Measurements from ENCODE around the gene ACRBP.
A peak's percentile ranks its signal among the peaks of the same experiment; 100 is the strongest.

Gene ACRBP

DNA sequence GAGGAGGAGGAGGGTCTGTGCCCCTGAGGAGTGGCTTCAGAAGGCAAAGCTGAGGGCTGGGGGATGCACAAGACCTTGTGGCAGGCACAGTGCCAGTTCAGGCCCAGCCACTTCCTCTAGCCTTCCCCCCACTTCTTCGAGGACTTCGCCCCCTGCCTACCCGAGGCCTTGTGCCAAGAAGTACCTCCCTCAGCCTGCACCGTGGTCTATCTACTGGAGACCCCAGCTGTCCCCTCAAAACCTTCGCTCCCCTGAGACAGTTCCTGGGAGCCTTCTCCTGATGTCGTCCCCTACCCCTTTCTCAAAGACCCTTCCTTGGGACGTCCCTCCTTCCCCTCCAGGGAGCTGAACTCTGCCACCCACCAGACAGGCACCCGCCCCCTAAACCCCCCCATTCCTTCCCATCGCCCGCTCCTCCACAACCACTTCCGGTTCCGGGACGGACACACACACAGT, 41.3 kb upstream of the ACRBP start:
- no peak for TF ChIP-seq Cebpa-rat (IDR thresholded peaks at IDR 0.05)
- H3K36me3 ChIP-seq = peaks cover 9 to 36% (median 21%) of the 10 kb centered on the region in 11 experiments; a peak in 20 of 22 replicates
- H3K9me3 ChIP-seq (replicated peaks in 1 of 11) = no peaks in the 10 kb centered on the region
- H3K4me2 ChIP-seq = peak overlapping the region; percentile 88 to 99 (median 97)
- peak overlapping the region; percentile 92 to 99 (median 97) for H3K9ac ChIP-seq
- no peaks in the 10 kb centered on the region for H3K27me3 ChIP-seq
- H3K4me1 ChIP-seq = peaks cover 50 to 84% (median 66%) of the 10 kb centered on the region in 10 experiments
- peaks cover 13 to 48% (median 26%) of the 10 kb centered on the region in 11 experiments; a peak in 19 of 22 replicates for H4K20me1 ChIP-seq
- peak overlapping the region; percentile 71 to 84 (median 78) for H3K4me3 ChIP-seq
- H3K27ac ChIP-seq = peak overlapping the region; percentile 90 to 99 (median 97)

DNA sequence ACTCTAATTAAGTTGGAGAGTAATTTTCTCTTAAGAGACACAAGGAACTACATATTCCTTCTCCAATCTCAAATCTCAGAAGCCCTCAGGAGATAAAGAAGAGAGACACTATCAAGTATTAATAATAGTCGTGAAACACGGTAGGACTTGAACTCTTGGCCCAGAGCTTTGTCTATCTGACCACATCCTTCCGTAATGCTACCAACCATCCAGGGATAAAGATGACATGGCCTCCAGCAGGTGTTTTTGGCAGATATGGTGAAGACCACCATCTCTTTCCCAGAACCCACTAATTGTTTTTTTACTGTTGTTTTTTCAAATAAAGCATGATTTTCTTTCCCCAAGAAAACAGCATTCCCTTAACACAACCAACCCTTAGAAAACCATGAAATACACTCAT, 38.6 kb upstream of the ACRBP start:
- no peaks in the 10 kb centered on the region for H3K27me3 ChIP-seq
- peaks cover 39 to 57% (median 52%) of the 10 kb centered on the region in 10 experiments for H3K4me1 ChIP-seq
- no peaks in the 10 kb centered on the region for H3K9me3 ChIP-seq (replicated peaks in 1 of 11)
- peaks cover 36 to 64% (median 46%) of the 10 kb centered on the region in 11 experiments for H3K36me3 ChIP-seq
- H4K20me1 ChIP-seq = peaks cover 40 to 76% (median 52%) of the 10 kb centered on the region in 11 experiments; a peak in 21 of 22 replicates
- peak overlapping the region in 6 of 11 experiments; percentile 14 to 97 (median 94); a peak in 8 of 22 replicates for H3K9ac ChIP-seq
- H3K4me3 ChIP-seq = peak overlapping the region in 1 of 10 experiments; percentile 78; a peak in 1 of 20 replicates
- H3K4me2 ChIP-seq = peak overlapping the region; percentile 88 to 99 (median 97)
- TF ChIP-seq Cebpa-rat (IDR thresholded peaks at IDR 0.05) = no peak
- 0 out of 22 replicates have a peak overlapping the region, but pooled peaks of 1 of the 11 experiments have one; percentile 99 for H3K27ac ChIP-seq

DNA sequence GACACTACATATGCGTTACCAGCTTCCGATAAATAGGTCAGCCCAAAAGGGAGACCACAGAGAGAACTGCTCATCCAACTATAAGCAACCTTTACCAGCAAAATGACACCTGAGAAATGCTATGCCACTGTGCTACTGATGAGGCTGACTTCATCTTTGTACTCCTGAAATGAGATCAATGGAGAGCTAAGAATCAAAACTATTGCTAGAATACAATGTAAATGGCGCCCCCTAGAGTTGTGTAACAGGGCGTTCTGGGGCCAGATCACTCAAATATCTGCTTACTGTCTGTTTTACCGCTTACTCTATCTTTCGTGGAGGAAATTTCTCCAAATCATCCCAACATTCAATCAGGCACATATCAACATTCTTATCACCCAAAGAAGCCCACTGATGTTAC, 37.4 kb upstream of the ACRBP start:
- Histone ChIP-seq H3K4me1 (peaks cover 32 to 50% (median 43%) of the 10 kb centered on the region in 10 experiments), H3K9me3 (replicated peaks in 1 of 11) (no peaks in the 10 kb centered on the region), H3K27ac (no peak overlapping the region), H3K36me3 (peaks cover 48 to 76% (median 58%) of the 10 kb centered on the region in 11 experiments), H4K20me1 (peaks cover 46 to 88% (median 64%) of the 10 kb centered on the region in 11 experiments; a peak in 21 of 22 replicates), H3K4me2 (peak overlapping the region in 9 of 11 experiments; percentile 3 to 99 (median 96); a peak in 8 of 22 replicates), H3K9ac (peak overlapping the region in 1 of 11 experiments; percentile 13; a peak in 2 of 22 replicates), H3K27me3 (no peaks in the 10 kb centered on the region), H3K4me3 (no peak overlapping the region)
- no peak for TF ChIP-seq Cebpa-rat (IDR thresholded peaks at IDR 0.05)

DNA sequence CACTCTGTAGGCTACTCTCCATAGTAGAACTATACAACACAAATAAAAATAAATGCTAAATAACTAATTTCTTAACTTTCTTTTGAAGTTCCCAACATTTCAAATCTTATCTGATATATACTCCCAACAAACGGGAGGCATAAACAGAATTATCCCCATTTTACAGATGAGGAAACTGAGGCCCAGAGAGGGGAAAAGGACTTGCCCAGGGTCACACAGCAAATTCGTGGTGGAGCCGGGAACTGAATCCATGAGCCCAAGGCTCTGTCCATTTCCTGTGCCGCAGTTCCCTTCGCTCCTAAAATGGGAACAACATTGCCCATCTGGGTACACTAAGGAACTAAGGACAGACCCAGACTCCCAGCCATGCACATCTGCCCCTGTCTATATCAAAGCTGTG, 29.7 kb upstream of the ACRBP start:
- peaks cover 0 to 8% (median 0%) of the 10 kb centered on the region in 10 experiments; a peak in 2 of 20 replicates for H3K4me1 ChIP-seq
- no peaks in the 10 kb centered on the region for H3K27me3 ChIP-seq
- no peak overlapping the region for H3K9ac ChIP-seq
- TF ChIP-seq Cebpa-rat (IDR thresholded peaks at IDR 0.05) = no peak
- H3K4me2 ChIP-seq = no peak overlapping the region
- no peaks in the 10 kb centered on the region for H3K9me3 ChIP-seq (replicated peaks in 1 of 11)
- H4K20me1 ChIP-seq = peaks cover 16 to 69% (median 37%) of the 10 kb centered on the region in 11 experiments; a peak in 19 of 22 replicates
- peaks cover 96 to 100% (median 100%) of the 10 kb centered on the region in 11 experiments for H3K36me3 ChIP-seq
- H3K4me3 ChIP-seq = no peak overlapping the region
- H3K27ac ChIP-seq = no peak overlapping the region

DNA sequence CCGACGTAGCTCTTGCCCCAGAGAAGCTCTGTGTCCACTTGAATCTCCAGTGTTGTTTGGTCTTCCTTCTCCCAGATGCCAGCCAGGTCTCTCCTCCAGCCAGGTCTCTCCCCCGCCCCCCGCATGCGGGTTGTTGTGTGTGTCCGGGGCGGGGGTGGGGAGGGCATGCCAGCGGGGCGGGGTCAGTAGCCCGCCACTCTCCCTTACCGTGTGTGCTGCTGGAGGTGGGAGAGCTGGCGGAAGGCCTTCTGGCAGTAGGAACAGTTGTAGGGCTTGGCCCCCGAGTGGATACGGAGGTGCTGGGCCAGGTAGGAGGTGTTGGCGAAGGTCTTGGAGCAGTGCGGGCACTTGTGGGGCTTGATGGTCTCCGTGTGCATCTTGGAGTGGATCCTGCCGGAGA, 24.9 kb upstream of the ACRBP start:
- Histone ChIP-seq H3K27me3 (no peaks in the 10 kb centered on the region), H3K36me3 (peaks cover 100% of the 10 kb centered on the region in 11 experiments), H3K4me2 (no peak overlapping the region), H3K9ac (no peak overlapping the region), H4K20me1 (peaks cover 0 to 48% (median 0%) of the 10 kb centered on the region in 11 experiments; a peak in 8 of 22 replicates), H3K27ac (no peak overlapping the region), H3K4me1 (no peaks in the 10 kb centered on the region), H3K4me3 (no peak overlapping the region), H3K9me3 (replicated peaks in 1 of 11) (no peaks in the 10 kb centered on the region)
- no peak for TF ChIP-seq Cebpa-rat (IDR thresholded peaks at IDR 0.05)

DNA sequence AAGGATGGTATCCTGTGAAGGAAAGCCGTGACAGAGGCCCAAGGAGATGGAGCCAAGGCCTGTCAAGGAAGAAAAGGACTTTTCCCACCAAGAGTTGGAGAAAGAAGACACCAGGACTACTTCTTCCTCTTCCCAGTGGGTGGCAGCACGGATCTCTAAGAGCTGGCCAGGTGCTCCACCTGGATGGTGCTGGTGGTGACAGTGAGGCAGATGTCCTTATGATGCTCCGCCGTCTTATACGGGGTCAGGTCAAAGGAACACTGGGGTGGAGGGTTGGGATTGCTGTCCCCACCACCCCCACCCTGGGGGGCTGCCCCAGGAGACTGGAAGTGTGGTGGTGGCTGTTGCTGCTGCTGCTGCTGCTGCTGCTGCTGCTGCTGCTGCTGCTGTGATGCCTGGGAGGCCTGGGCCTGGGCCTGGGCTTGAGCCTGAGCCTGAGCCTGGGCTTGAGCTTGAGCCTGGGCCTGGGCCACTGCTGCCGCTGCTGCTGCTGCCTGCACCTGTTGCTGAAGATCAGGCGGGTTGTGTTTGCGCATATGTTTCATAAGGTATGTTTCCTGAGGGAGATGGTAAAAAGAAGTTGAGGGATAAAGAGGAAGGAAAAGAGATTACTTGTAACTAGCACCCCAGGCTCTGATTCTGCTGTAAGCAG, 20.5 kb upstream of the ACRBP start:
- Histone ChIP-seq H3K4me2 (no peak overlapping the region), H3K4me3 (no peak overlapping the region), H3K27me3 (no peaks in the 10 kb centered on the region), H3K9me3 (replicated peaks in 1 of 11) (no peaks in the 10 kb centered on the region), H3K27ac (no peak overlapping the region), H3K36me3 (peaks cover 62 to 74% (median 72%) of the 10 kb centered on the region in 11 experiments), H3K4me1 (peaks cover 0 to 30% (median 12%) of the 10 kb centered on the region in 10 experiments; a peak in 12 of 20 replicates), H3K9ac (peak overlapping the region in 1 of 11 experiments; percentile 2; a peak in 3 of 22 replicates), H4K20me1 (peaks cover 0 to 21% (median 0%) of the 10 kb centered on the region in 11 experiments; a peak in 4 of 22 replicates)
- no peak for TF ChIP-seq Cebpa-rat (IDR thresholded peaks at IDR 0.05)

DNA sequence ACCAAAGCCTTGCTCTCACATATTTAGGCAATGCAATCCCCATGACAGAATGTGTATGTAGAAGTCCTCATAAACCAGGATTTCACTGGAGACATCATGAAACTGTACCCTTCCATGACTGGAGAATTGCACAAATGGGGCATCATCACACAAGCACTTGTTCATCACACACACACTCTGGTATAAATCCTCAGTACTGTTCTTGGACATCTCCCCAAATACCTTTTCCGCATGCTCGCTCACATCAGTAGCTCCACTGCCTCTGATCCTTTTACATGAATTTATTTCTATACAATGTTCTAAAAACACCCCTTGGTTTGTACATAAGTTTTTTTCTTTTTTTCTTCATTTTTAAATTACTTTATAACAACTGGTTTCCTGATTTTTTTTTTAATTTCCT, 19.0 kb upstream of the ACRBP start:
- Histone ChIP-seq H3K27me3 (no peaks in the 10 kb centered on the region), H3K4me3 (no peak overlapping the region), H3K27ac (no peak overlapping the region; a peak in 2 of 22 replicates), H3K4me2 (no peak overlapping the region), H3K36me3 (peaks cover 47 to 60% (median 57%) of the 10 kb centered on the region in 11 experiments), H3K9me3 (replicated peaks in 1 of 11) (no peaks in the 10 kb centered on the region), H3K9ac (no peak overlapping the region), H4K20me1 (peaks cover 0 to 18% (median 0%) of the 10 kb centered on the region in 11 experiments; a peak in 2 of 22 replicates), H3K4me1 (peaks cover 11 to 43% (median 26%) of the 10 kb centered on the region in 10 experiments)
- TF ChIP-seq Cebpa-rat (IDR thresholded peaks at IDR 0.05) = no peak

DNA sequence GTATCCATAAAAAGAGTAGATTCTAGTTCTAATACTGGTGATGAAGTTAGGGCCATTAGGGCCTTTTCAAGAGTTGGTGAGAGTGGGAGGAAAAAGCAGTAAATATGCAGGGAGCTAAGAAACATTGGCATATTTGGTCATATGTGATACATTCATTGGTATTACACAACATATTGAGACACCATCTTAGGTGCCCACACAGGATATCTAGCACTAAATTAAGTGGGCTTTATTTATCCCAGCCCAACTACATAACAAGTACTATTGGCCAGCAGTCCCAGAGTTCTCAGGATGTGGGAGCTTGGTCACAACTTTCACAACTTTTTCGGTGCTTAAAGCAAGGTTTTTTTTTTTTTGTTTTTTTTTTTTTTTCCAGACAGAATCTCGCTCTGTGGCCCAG, 17.7 kb upstream of the ACRBP start:
- Histone ChIP-seq H3K4me2 (peak overlapping the region in 5 of 11 experiments; percentile 9 to 52 (median 20); a peak in 10 of 22 replicates), H3K4me3 (no peak overlapping the region), H3K27ac (peak overlapping the region in 7 of 11 experiments; percentile 64 to 88 (median 80); a peak in 11 of 22 replicates), H3K27me3 (no peaks in the 10 kb centered on the region), H3K9ac (peak overlapping the region in 1 of 11 experiments; percentile 4; a peak in 1 of 22 replicates), H3K9me3 (replicated peaks in 1 of 11) (no peaks in the 10 kb centered on the region), H3K4me1 (peaks cover 11 to 43% (median 26%) of the 10 kb centered on the region in 10 experiments), H4K20me1 (peaks cover 0 to 12% (median 0%) of the 10 kb centered on the region in 11 experiments; a peak in 2 of 22 replicates), H3K36me3 (peaks cover 34 to 47% (median 44%) of the 10 kb centered on the region in 11 experiments)
- peak in 2 of 11 experiments; percentile 31 to 38; a peak in 1 of 22 replicates for TF ChIP-seq Cebpa-rat (IDR thresholded peaks at IDR 0.05)

Measured in BLaER1 treated with 17β-estradiol and CSF1 and Interleukin-3, amounts not matched to agents 10 nM and 100 nM (cell line).